ENCODE measurements around the gene ARHGEF17. TPM values are rescaled to one million over a fixed set of nuclear protein-coding genes. Genes with fewer than 3 reads are reported as not detected.

ARHGEF17 gene
- total RNA-seq, 1 donor from 2014 or later = 193 TPM

- Histone ChIP-seq H3K4me3 (peak overlapping the region in 1 of 2 donors; percentile 40), H3K27ac (peak overlapping the region; percentile 79 to 89), H3K9me3 (no peaks in the 10 kb centered on the region), H3K27me3 (no peaks in the 10 kb centered on the region), H3K4me1 (peaks cover 40 to 72% of the 10 kb centered on the region in 2 donors), H3K36me3 (peaks cover 5 to 6% of the 10 kb centered on the region in 2 donors)
- intact Hi-C loops (cut with DNase I) = loop anchor here (1.0 kb wide), 1 partner anchor 28 kb away; no protein-coding TSS in a partner anchor
- TF ChIP-seq CTCF (IDR thresholded peaks at IDR 0.05) = peak; percentile 91 to 99 (median 99)
- peak in 1 of 2 donors; percentile 91 for DNase-seq (ENCODE audit: low spot score in 2 of 2)
These were observed 27.3 kb downstream of the ARHGEF17 start for GRCh38 chr11:73335204-73335923.

- Histone ChIP-seq H3K27ac (peak overlapping the region; percentile 28 to 46), H3K4me3 (no peak overlapping the region), H3K4me1 (peaks cover 24 to 62% of the 10 kb centered on the region in 2 donors), H3K9me3 (no peaks in the 10 kb centered on the region), H3K27me3 (no peaks in the 10 kb centered on the region), H3K36me3 (peaks cover 5 to 6% of the 10 kb centered on the region in 2 donors)
- no peak for TF ChIP-seq CTCF (IDR thresholded peaks at IDR 0.05)
- intact Hi-C loops (cut with DNase I) = no loop called here
- no peak for DNase-seq (ENCODE audit: low spot score in 2 of 2)
These were observed 29.8 kb downstream of the ARHGEF17 start for GRCh38 chr11:73337846-73338245.

GRCh38 chr11:73338279-73338678 lies 30.2 kb downstream of the ARHGEF17 start:
- H3K9me3 ChIP-seq = no peaks in the 10 kb centered on the region
- peak overlapping the region; percentile 28 to 46 for H3K27ac ChIP-seq
- H3K4me1 ChIP-seq = peaks cover 29 to 61% of the 10 kb centered on the region in 2 donors
- intact Hi-C loops (cut with DNase I) = no loop called here
- TF ChIP-seq CTCF (IDR thresholded peaks at IDR 0.05) = no peak
- no peak overlapping the region for H3K4me3 ChIP-seq
- peaks cover 5 to 6% of the 10 kb centered on the region in 2 donors for H3K36me3 ChIP-seq
- DNase-seq (ENCODE audit: low spot score in 2 of 2) = no peak
- H3K27me3 ChIP-seq = no peaks in the 10 kb centered on the region

GRCh38 chr11:73340164-73340563 lies 32.1 kb downstream of the ARHGEF17 start:
- TF ChIP-seq CTCF (IDR thresholded peaks at IDR 0.05) = no peak
- H3K4me3 ChIP-seq = no peak overlapping the region
- DNase-seq (ENCODE audit: low spot score in 2 of 2) = no peak
- H3K9me3 ChIP-seq = no peaks in the 10 kb centered on the region
- H3K36me3 ChIP-seq = peaks cover 5 to 6% of the 10 kb centered on the region in 2 donors
- intact Hi-C loops (cut with DNase I) = no loop called here
- H3K27me3 ChIP-seq = no peaks in the 10 kb centered on the region
- peak overlapping the region in 1 of 2 donors; percentile 0 for H3K27ac ChIP-seq
- peaks cover 29 to 58% of the 10 kb centered on the region in 2 donors for H3K4me1 ChIP-seq

- intact Hi-C loops (cut with DNase I) = no loop called here
- peak overlapping the region in 1 of 2 donors; percentile 81 for H3K27ac ChIP-seq
- peak overlapping the region; percentile 46 to 65 for H3K4me3 ChIP-seq
- H3K36me3 ChIP-seq = peaks cover 7 to 9% of the 10 kb centered on the region in 2 donors
- no peaks in the 10 kb centered on the region for H3K9me3 ChIP-seq
- TF ChIP-seq CTCF (IDR thresholded peaks at IDR 0.05) = no peak
- H3K4me1 ChIP-seq = peaks cover 29 to 59% of the 10 kb centered on the region in 2 donors
- DNase-seq (ENCODE audit: low spot score in 2 of 2) = no peak
- no peaks in the 10 kb centered on the region for H3K27me3 ChIP-seq
These were observed 34.6 kb downstream of the ARHGEF17 start for GRCh38 chr11:73342633-73343032.

Data from ascending aorta (tissue), 2 donors.